ENCODE data around the gene USP47. TPM values are rescaled to one million over a fixed set of nuclear protein-coding genes. Genes with fewer than 3 reads are reported as not detected.
"Not testable (repeated sequence)": the region's sequence is repeated elsewhere in the genome, so short reads cannot be mapped to it uniquely, and the experiment has no call there.

USP47 gene
- polyA plus RNA-seq, 1 experiment = 35.0 TPM

- CTCF ChIA-PET = interaction anchor here (1.5 to 1.9 kb wide), 2 partner anchors 9 to 14 kb away, joined by 5 to 6 read pairs; partner anchors contain the start of gene USP47
These were observed 14.5 kb upstream of the USP47 start for GRCh38 chr11:11827272-11827671.

DNA sequence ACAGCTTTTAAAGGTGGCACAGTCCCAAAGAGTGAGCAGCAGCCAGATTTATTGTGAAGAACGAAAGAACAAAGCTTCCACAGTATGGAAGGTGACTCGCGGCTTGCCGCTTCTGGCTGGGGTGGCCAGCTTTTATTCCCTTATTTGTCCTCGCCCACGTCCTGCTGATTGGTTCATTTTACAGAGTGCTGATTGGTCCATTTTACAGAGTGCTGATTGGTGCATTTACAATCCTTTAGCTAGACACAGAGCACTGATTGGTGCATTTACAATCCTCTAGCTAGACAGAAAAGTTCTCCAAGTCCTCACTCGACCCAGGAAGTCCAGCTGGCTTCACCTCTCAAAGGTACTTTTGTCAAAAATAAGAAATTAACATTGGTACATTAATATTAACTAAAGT lies 10.4 kb upstream of the USP47 start:
- H3K4me3 ChIP-seq (ENCODE audit: low read depth, low read length); H3K27me3 ChIP-seq (ENCODE audit: control insufficient read depth, insufficient read depth, low read length); H3K9me3 ChIP-seq (ENCODE audit: control insufficient read depth, insufficient read depth, low read length); H3K27ac ChIP-seq (ENCODE audit: low read depth, low read length); POLR2A ChIA-PET; DNase-seq (ENCODE audit: low read depth, low spot score): not testable (repeated sequence)
- CTCF ChIA-PET = interaction anchor here (0.7 kb wide), 1 partner anchor 57 kb away, joined by 3 read pairs; no protein-coding TSS in a partner anchor

More at GRCh38 chr11:11827272-11827671, 14.5 kb upstream of the USP47 start:
- no peaks in the 10 kb centered on the region for H3K27me3 ChIP-seq (ENCODE audit: control insufficient read depth, insufficient read depth, low read length)
- POLR2A ChIA-PET = no interaction called here
- no peak overlapping the region for H3K27ac ChIP-seq (ENCODE audit: low read depth, low read length)
- H3K4me3 ChIP-seq (ENCODE audit: low read depth, low read length) = no peak overlapping the region
- DNase-seq (ENCODE audit: low read depth, low spot score) = no peak
- peaks cover 3% of the 10 kb centered on the region; the same call in 1 of the 2 replicates for H3K9me3 ChIP-seq (ENCODE audit: control insufficient read depth, insufficient read depth, low read length)
- TF ChIP-seq, protein P1, sequence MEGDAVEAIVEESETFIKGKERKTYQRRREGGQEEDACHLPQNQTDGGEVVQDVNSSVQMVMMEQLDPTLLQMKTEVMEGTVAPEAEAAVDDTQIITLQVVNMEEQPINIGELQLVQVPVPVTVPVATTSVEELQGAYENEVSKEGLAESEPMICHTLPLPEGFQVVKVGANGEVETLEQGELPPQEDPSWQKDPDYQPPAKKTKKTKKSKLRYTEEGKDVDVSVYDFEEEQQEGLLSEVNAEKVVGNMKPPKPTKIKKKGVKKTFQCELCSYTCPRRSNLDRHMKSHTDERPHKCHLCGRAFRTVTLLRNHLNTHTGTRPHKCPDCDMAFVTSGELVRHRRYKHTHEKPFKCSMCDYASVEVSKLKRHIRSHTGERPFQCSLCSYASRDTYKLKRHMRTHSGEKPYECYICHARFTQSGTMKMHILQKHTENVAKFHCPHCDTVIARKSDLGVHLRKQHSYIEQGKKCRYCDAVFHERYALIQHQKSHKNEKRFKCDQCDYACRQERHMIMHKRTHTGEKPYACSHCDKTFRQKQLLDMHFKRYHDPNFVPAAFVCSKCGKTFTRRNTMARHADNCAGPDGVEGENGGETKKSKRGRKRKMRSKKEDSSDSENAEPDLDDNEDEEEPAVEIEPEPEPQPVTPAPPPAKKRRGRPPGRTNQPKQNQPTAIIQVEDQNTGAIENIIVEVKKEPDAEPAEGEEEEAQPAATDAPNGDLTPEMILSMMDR (IDR thresholded peaks at IDR 0.05; ENCODE audit: low read depth, low read length) = no peak

DNA sequence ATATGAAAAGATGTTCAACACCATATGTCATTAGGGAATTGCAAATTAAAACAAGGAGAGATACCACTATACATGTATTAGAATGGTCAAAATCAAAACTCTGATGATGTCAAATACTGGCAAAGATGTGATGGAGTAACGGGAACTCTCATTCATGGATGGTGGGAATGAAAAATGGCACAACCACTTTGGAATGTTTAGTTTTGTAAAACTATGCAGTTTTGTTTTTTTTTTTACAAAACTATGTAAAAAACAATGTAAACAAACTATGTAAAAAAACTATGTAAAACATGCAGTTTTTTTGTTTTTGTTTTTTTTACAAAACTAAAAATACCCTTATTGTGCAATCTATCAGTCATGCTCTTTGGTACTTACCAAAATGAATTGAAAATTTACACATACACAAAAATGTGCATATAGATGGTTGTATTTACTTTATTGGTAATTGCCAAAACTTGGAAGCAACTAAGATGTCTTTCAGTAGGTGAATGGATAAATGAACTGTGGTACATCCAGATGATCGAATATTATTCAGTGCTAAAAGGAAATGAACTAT lies 5.0 kb upstream of the USP47 start:
- ChIA-PET CTCF (no interaction called here), POLR2A (no interaction called here)
- no peak overlapping the region for H3K4me3 ChIP-seq (ENCODE audit: low read depth, low read length)
- H3K27me3 ChIP-seq (ENCODE audit: control insufficient read depth, insufficient read depth, low read length) = no peaks in the 10 kb centered on the region
- no peaks in the 10 kb centered on the region for H3K9me3 ChIP-seq (ENCODE audit: control insufficient read depth, insufficient read depth, low read length)
- H3K27ac ChIP-seq (ENCODE audit: low read depth, low read length) = no peak overlapping the region
- TF ChIP-seq, protein P1 (IDR thresholded peaks at IDR 0.05; ENCODE audit: low read depth, low read length) = no peak
- no peak for DNase-seq (ENCODE audit: low read depth, low spot score)

DNA sequence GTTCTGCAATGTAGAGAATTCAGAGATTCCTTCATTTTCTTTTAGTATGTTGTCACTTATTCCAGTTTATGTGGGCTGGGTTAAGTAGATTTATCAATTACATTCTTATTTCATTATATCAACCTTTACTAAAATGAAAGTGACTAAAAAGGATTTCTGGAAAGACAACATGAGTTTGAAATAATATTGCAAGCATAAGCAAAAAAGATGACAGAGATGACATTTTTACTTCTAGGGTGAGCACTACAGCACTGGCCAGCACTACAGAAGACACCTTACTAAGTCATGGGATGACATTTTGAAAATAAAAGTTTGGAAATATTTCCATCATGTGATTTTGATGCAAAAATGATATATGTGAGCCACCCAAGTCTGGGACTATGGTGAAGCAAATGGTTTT lies 2.1 kb upstream of the USP47 start:
- ChIA-PET POLR2A (no interaction called here), CTCF (interaction anchor here (1.4 to 1.6 kb wide), 2 partner anchors 41 to 906 kb away, joined by 4 to 6 read pairs; no protein-coding TSS in a partner anchor)
- H3K27ac ChIP-seq (ENCODE audit: low read depth, low read length) = no peak overlapping the region
- no peaks in the 10 kb centered on the region for H3K9me3 ChIP-seq (ENCODE audit: control insufficient read depth, insufficient read depth, low read length)
- no peak for DNase-seq (ENCODE audit: low read depth, low spot score)
- TF ChIP-seq, protein P1 (IDR thresholded peaks at IDR 0.05; ENCODE audit: low read depth, low read length) = no peak
- no peak overlapping the region for H3K4me3 ChIP-seq (ENCODE audit: low read depth, low read length)
- H3K27me3 ChIP-seq (ENCODE audit: control insufficient read depth, insufficient read depth, low read length) = no peaks in the 10 kb centered on the region

DNA sequence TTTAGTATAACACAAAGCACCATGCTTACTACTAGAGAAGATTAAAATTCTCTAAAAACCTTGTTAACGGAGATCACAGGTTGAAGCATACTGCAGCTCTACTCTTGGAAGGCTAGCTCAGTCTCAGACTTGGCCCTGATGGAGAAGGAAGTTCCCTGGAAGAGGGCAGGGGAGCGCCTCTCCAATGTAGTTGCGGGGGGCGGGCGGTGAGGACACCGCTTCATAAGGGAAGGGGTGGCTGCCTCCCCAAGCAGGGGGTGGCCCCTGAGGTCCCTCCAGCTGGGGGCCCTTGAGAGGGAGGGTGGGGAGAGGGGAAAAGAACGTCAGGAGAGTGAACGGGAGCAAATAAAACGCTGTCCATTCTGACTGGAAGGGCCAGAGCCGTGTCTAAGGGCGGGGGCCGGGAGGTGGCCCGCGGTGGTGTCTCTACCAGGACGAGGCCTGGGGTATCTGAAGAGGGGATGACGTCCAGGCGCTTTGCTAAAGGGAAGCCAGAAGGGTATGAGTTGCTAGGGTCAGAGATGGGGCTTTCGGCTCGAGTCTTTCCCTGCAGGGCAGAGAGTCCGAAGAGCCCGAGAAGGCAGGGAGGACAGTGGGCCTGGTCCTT lies 553 bp upstream of the USP47 start:
- H3K27me3 ChIP-seq (ENCODE audit: control insufficient read depth, insufficient read depth, low read length) = no peaks in the 10 kb centered on the region
- DNase-seq (ENCODE audit: low read depth, low spot score) = no peak
- ChIA-PET CTCF (interaction anchor here (0.6 to 2.3 kb wide), 9 partner anchors 13 to 907 kb away, joined by 3 to 10 read pairs (median 6); no protein-coding TSS in a partner anchor), POLR2A (interaction anchor here (0.7 to 1.9 kb wide), 3 partner anchors 27 to 130 kb away, joined by 3 to 6 read pairs (median 5); no protein-coding TSS in a partner anchor)
- TF ChIP-seq, protein P1 (IDR thresholded peaks at IDR 0.05; ENCODE audit: low read depth, low read length) = no peak
- peak overlapping the region; percentile 96 for H3K27ac ChIP-seq (ENCODE audit: low read depth, low read length)
- H3K9me3 ChIP-seq (ENCODE audit: control insufficient read depth, insufficient read depth, low read length) = no peaks in the 10 kb centered on the region
- peak overlapping the region; percentile 76 for H3K4me3 ChIP-seq (ENCODE audit: low read depth, low read length)

Measured in AG04450 (cell line).